GM12891 (cell line): ENCODE measurements around the gene OR2A2. TPM values are rescaled to one million over a fixed set of nuclear protein-coding genes. Genes with fewer than 3 reads are reported as not detected.

Experiments
- DNase-seq: peaks from one replicate; pipeline ENCODE4 v3.0.0; 2011; ENCODE audit warnings: low spot score; ENCODE audit not compliant: insufficient read length
- FAIRE-seq: peaks from 2 replicates; lab custom pipeline; 2011; peaks lifted over from hg19 to GRCh38; lab: Jason Lieb, UNC
- PAX5 ChIP-seq: IDR thresholded peaks from 2 replicates; pipeline ENCODE4 v1.6.1; 2011; ENCODE audit warnings: low read length, moderate library complexity, mild to moderate bottlenecking; ENCODE audit not compliant: insufficient read depth, severe bottlenecking
- POLR2A ChIP-seq: IDR thresholded peaks from 2 replicates; pipeline ENCODE4 v1.6.1; 2011; ENCODE audit warnings: low read depth, low read length, control low read depth
- POLR2AphosphoS5 ChIP-seq: IDR thresholded peaks from 2 replicates; pipeline ENCODE4 v1.6.1; 2011; ENCODE audit warnings: low read depth, low read length, control low read depth
- POU2F2 ChIP-seq: IDR thresholded peaks from 2 replicates; pipeline ENCODE4 v1.6.1; 2011; ENCODE audit warnings: low read depth, mild to moderate bottlenecking, control low read depth, low read length, moderate library complexity
- SPI1 ChIP-seq: IDR thresholded peaks from 2 replicates; pipeline ENCODE4 v1.6.1; 2011; ENCODE audit warnings: low read depth, low read length, control low read depth
- TAF1 ChIP-seq: IDR thresholded peaks from 2 replicates; pipeline ENCODE4 v1.6.1; 2011; ENCODE audit warnings: low read depth, low read length, control low read depth
- polyA plus RNA-seq: library from polyadenylated mRNA; unstranded; fragments of >200 nt; gene quantifications from one replicate; pipeline ENCODE4 v1.2.1, GENCODE V29; 2012; ENCODE audit warnings: low read depth, missing spikeins, inconsistent platforms; ENCODE audit not compliant: missing spikeins

Gene OR2A2
- not detected for polyA plus RNA-seq

- no peak for TF ChIP-seq POU2F2
- TF ChIP-seq POLR2AphosphoS5, result no peak
- no peak for TF ChIP-seq PAX5
- no peak for FAIRE-seq
- DNase-seq, result no peak
Measured at GRCh38 chr7:144109283-144109682, at the start of gene OR2A2. TSS of gene OR2A2 (plus strand) at chr7:144109583. CDS start at chr7:144109583, 0 bp downstream.

- no peak for FAIRE-seq
- no peak for DNase-seq
- TF ChIP-seq POU2F2, result no peak
- TF ChIP-seq POLR2A, result no peak
- no peak for TF ChIP-seq POLR2AphosphoS5
- TF ChIP-seq SPI1, result no peak
- no peak for TF ChIP-seq TAF1
- TF ChIP-seq PAX5, result no peak
Measured at GRCh38 chr7:144063710-144064109, 45.7 kb upstream of the OR2A2 start.

GRCh38 chr7:144069511-144069910 is 39.9 kb upstream of the OR2A2 start, which contains the start of gene OR2A25:
TSS of gene OR2A25 (plus strand) at chr7:144069811. CDS start at chr7:144074220, 4,409 bp downstream.
- no peak for FAIRE-seq
- no peak for DNase-seq
- TF ChIP-seq TAF1 (no peak), POLR2A (no peak), SPI1 (no peak), POU2F2 (no peak), POLR2AphosphoS5 (no peak), PAX5 (no peak)

GRCh38 chr7:144069953-144070352 is 39.4 kb upstream of the OR2A2 start:
- FAIRE-seq, result no peak
- TF ChIP-seq POLR2AphosphoS5 (no peak), PAX5 (no peak), SPI1 (no peak), POLR2A (no peak), POU2F2 (no peak), TAF1 (no peak)
- DNase-seq, result no peak

GRCh38 chr7:144074374-144074773 is 35.0 kb upstream of the OR2A2 start:
- FAIRE-seq, result no peak
- TF ChIP-seq TAF1, result no peak
- TF ChIP-seq POLR2AphosphoS5, result no peak
- TF ChIP-seq PAX5, result no peak
- no peak for TF ChIP-seq POLR2A
- no peak for TF ChIP-seq SPI1
- TF ChIP-seq POU2F2, result no peak
- no peak for DNase-seq

- DNase-seq (no peak), FAIRE-seq (no peak)
- TF ChIP-seq TAF1, result no peak
- no peak for TF ChIP-seq PAX5
- no peak for TF ChIP-seq POLR2AphosphoS5
- TF ChIP-seq POLR2A, result no peak
- TF ChIP-seq POU2F2, result no peak
- TF ChIP-seq SPI1, result no peak
Measured at GRCh38 chr7:144085978-144086377, 23.4 kb upstream of the OR2A2 start, which contains the start of gene OR2A12. TSS of gene OR2A12 (plus strand) at chr7:144086278. CDS start at chr7:144095108, 8,830 bp downstream.

GRCh38 chr7:144086730-144087129 is 22.7 kb upstream of the OR2A2 start:
- DNase-seq, result no peak
- FAIRE-seq, result no peak
- TF ChIP-seq POLR2A (no peak), POLR2AphosphoS5 (no peak), TAF1 (no peak), POU2F2 (no peak), PAX5 (no peak), SPI1 (no peak)

- no peak for FAIRE-seq
- no peak for DNase-seq
- no peak for TF ChIP-seq TAF1
- TF ChIP-seq POLR2A, result no peak
- TF ChIP-seq POLR2AphosphoS5, result no peak
- no peak for TF ChIP-seq SPI1
- no peak for TF ChIP-seq PAX5
- no peak for TF ChIP-seq POU2F2
Measured at GRCh38 chr7:144087230-144087629, 22.2 kb upstream of the OR2A2 start.

GRCh38 chr7:144090667-144091066 is 18.7 kb upstream of the OR2A2 start:
- DNase-seq (no peak), FAIRE-seq (no peak)
- TF ChIP-seq SPI1 (no peak), POLR2A (no peak), PAX5 (no peak), TAF1 (no peak), POLR2AphosphoS5 (no peak), POU2F2 (no peak)

- FAIRE-seq (no peak), DNase-seq (no peak)
- TF ChIP-seq PAX5 (no peak), TAF1 (no peak), POLR2A (no peak), POU2F2 (no peak), SPI1 (no peak)
Measured at GRCh38 chr7:144098776-144099175, 10.6 kb upstream of the OR2A2 start.
